OCI-LY3 (cell line): ENCODE measurements around the gene SNRNP25.

Experiments
- CTCF ChIP-seq: fragments of 200-600, 300-600 bp; sonication (generic); IDR thresholded peaks from 2 replicates; pipeline ENCODE4 v1.5.1; 2014; ENCODE audit warnings: antibody characterized with exemption, low read length, low read depth
- EZH2phosphoT487 ChIP-seq: fragments of 200-600 bp; shearing (Covaris generic); IDR thresholded peaks from 2 replicates; pipeline ENCODE4 v1.6.1; 2018; ENCODE audit warnings: antibody characterized with exemption, mixed run types, low read depth

DNA sequence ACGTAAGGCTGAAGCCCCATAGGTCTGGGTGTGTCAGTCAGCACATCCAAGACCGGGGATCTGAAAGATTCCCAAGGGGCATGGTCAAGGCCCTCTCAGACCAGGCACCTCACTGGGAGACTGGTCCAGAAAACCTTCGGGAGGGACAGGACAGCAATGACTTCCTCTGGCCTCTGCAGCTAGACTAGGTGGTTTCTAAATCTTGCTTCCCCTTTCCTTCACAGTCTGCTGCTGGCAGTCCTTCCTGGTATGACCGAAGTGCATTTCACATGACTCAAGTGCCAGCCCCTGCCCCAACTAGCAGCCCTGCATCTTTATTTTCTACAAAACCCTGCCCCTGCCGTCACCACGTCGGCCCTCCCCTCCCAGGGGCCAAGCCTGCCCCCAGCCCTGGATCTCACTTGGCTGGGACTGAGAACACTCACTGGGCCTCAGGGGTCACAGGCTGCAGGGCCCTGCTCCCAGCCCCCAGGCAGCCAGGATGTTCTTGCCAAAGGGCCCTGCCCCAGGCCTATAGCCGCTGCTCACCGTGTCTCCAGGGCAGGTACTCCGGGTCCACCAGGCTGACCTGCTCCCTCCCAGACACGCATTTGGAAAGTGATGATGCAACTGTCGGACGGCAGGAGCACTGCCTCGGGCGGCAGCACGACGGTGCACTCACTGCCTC lies 18.5 kb upstream of the SNRNP25 start:
- TF ChIP-seq CTCF (no peak), EZH2phosphoT487 (no peak)
